HG03097 (cell line): ENCODE measurements around the gene DOK3.
A peak's percentile ranks its signal among the peaks of the same experiment; 100 is the strongest.

Source experiments
- ATAC-seq: cut with Tn5 transposase; IDR thresholded peaks from one replicate; pipeline ENCODE4 v1.9.1; 2021; ENCODE audit not compliant: unreplicated experiment, low FRiP score

The DOK3 gene

GRCh38 chr5:177453852-177454396, 55.7 kb downstream of the DOK3 start:
- peak; percentile 1 for ATAC-seq

- ATAC-seq, result no peak
These were observed 56.7 kb downstream of the DOK3 start for GRCh38 chr5:177452688-177453638.
